Endothelial cell of umbilical vein (primary cell): Measurements from ENCODE around the gene RGP1. TPM values are rescaled to one million over a fixed set of nuclear protein-coding genes. Genes with fewer than 3 reads are reported as not detected.

ENCODE experiments used
- BruUV-seq: library from RNA; stranded (reverse); fragments of 400-500 nt; replicated peaks from 2 replicates; lab custom pipeline; 2021; lab: Mats Ljungman, UMichigan
- CTCF ChIA-PET: fragments of 300-600, 350-600 bp; sonication (Branson Sonifier 250); formaldehyde crosslinking; loops from one replicate; lab custom pipeline; 2021; ENCODE audit warnings: antibody characterized with exemption, inconsistent platforms; lab: Charles Lee
- POLR2A ChIA-PET: fragments of 300-600, 350-600 bp; sonication (Branson Sonifier 250); formaldehyde crosslinking; loops from one replicate; lab custom pipeline; 2021; ENCODE audit warnings: antibody characterized with exemption, inconsistent platforms; lab: Charles Lee
- DNase-seq: peaks from one replicate; pipeline ENCODE4 v3.0.0-alpha.2; 2011; ENCODE audit warnings: low read depth, low spot score
- FAIRE-seq: peaks from 2 replicates; lab custom pipeline; 2011; peaks lifted over from hg19 to GRCh38; lab: Jason Lieb, UNC
- H2AFZ ChIP-seq: 2 replicates; pipeline ENCODE4 v1.6.0; 2012; ENCODE audit warnings: low read depth, low read length, control low read depth, inconsistent platforms
- H3K27ac ChIP-seq: 2 replicates; pipeline ENCODE4 v1.5.1; 2011; ENCODE audit warnings: low read depth, mild to moderate bottlenecking, control low read depth, low read length, moderate library complexity; ENCODE audit not compliant: insufficient read depth
- H3K27me3 ChIP-seq, 2 experiments: 2 replicates each; pipeline versions ENCODE4 v1.6.0 to v1.6.1; 2011; ENCODE audit warnings: low read length in 2 of 2, mixed read lengths in 1 of 2; ENCODE audit not compliant: control insufficient read depth in 2 of 2, insufficient read depth in 2 of 2
- H3K36me3 ChIP-seq, 2 experiments: 2 replicates in 1 of 2; 3 replicates in 1 of 2; pipeline ENCODE4 v1.5.1; 2011; ENCODE audit warnings: low read length in 2 of 2, mild to moderate bottlenecking in 1 of 2, moderate library complexity in 1 of 2; ENCODE audit not compliant: control insufficient read depth in 2 of 2, insufficient read depth in 2 of 2; ENCODE audit errors: extremely low read depth in 1 of 2
- H3K4me1 ChIP-seq: 3 replicates; pipeline ENCODE4 v1.5.1; 2011; ENCODE audit warnings: mild to moderate bottlenecking, low read length; ENCODE audit not compliant: control insufficient read depth, insufficient read depth; ENCODE audit errors: extremely low read depth
- H3K4me2 ChIP-seq: 2 replicates; pipeline ENCODE4 v1.6.1; 2011; ENCODE audit warnings: low read length, control low read depth, mixed read lengths; ENCODE audit not compliant: insufficient read depth
- H3K4me3 ChIP-seq, 3 experiments: fragments of 200-600 bp in 1 of 3; sonication (generic), shearing (Covaris generic) in 1 of 3; replicated peaks in 1 of 3; 2 replicates each; pipeline ENCODE4 v1.5.1; 2011 to 2016; ENCODE audit warnings: control low read depth in 3 of 3, low read length in 3 of 3, mild to moderate bottlenecking in 2 of 3, inconsistent platforms in 1 of 3, low read depth in 1 of 3, moderate library complexity in 1 of 3; ENCODE audit not compliant: insufficient read depth in 1 of 3
- H3K79me2 ChIP-seq: 2 replicates; pipeline ENCODE4 v1.6.0; 2012; ENCODE audit warnings: low read length, inconsistent platforms; ENCODE audit not compliant: control insufficient read depth, insufficient read depth
- H3K9ac ChIP-seq: replicated peaks from 2 replicates; pipeline ENCODE3; 2011; ENCODE audit warnings: low read length, control low read depth; ENCODE audit not compliant: insufficient read depth; ENCODE audit errors: extremely low read depth
- H3K9me1 ChIP-seq: replicated peaks from 3 replicates; pipeline ENCODE4 v1.6.0; 2011; ENCODE audit warnings: mild to moderate bottlenecking, low read length; ENCODE audit not compliant: control insufficient read depth, insufficient read depth; ENCODE audit errors: extremely low read depth
- H3K9me3 ChIP-seq: replicated peaks from 2 replicates; pipeline ENCODE4 v1.5.1; 2012; ENCODE audit warnings: low read length, inconsistent platforms; ENCODE audit not compliant: control insufficient read depth, insufficient read depth
- H4K20me1 ChIP-seq: replicated peaks from 2 replicates; pipeline ENCODE3; 2011; ENCODE audit warnings: mild to moderate bottlenecking, low read length; ENCODE audit not compliant: control insufficient read depth, insufficient read depth; ENCODE audit errors: extremely low read depth
- CTCF ChIP-seq, 2 donors: IDR thresholded peaks; 1 replicate in 1 of 2; 2 replicates in 1 of 2; pipeline ENCODE4 v1.5.1; 2011; ENCODE audit warnings: low read length in 2 of 2, mild to moderate bottlenecking in 2 of 2, moderate library complexity in 2 of 2, control low read depth in 1 of 2, inconsistent platforms in 1 of 2, low read depth in 1 of 2; ENCODE audit not compliant: insufficient read depth in 1 of 2; ENCODE audit errors: extremely low read depth in 1 of 2
- EZH2 ChIP-seq: IDR thresholded peaks from 2 replicates; pipeline ENCODE4 v1.6.1; 2012; ENCODE audit warnings: borderline replicate concordance, low read depth, mild to moderate bottlenecking, moderate library complexity, low read length, inconsistent platforms; ENCODE audit not compliant: severe bottlenecking
- FOS ChIP-seq: IDR thresholded peaks from 2 replicates; pipeline ENCODE4 v1.6.1; 2011; ENCODE audit warnings: mild to moderate bottlenecking, low read length, moderate library complexity, borderline replicate concordance; ENCODE audit not compliant: insufficient read depth
- JUN ChIP-seq: IDR thresholded peaks from 2 replicates; pipeline ENCODE4 v1.6.1; 2011; ENCODE audit warnings: borderline replicate concordance, low read depth; ENCODE audit not compliant: insufficient read length, insufficient read depth
- MAX ChIP-seq: IDR thresholded peaks from 2 replicates; pipeline ENCODE4 v1.6.1; 2011; ENCODE audit not compliant: insufficient read depth, insufficient read length
- MYC ChIP-seq: IDR thresholded peaks from one replicate; pipeline ENCODE4 v1.6.1; 2011; ENCODE audit warnings: mild to moderate bottlenecking, low read depth, low read length
- POLR2A ChIP-seq: IDR thresholded peaks from 2 replicates; pipeline ENCODE4 v1.6.1; 2012; ENCODE audit warnings: low read depth, mild to moderate bottlenecking, control low read depth, low read length
- POLR2AphosphoS5 ChIP-seq: IDR thresholded peaks from 2 replicates; pipeline ENCODE4 v1.6.1; 2012; ENCODE audit warnings: low read depth, mild to moderate bottlenecking, control low read depth, low read length, moderate library complexity; ENCODE audit not compliant: insufficient read depth
- dilution Hi-C: fragments of 300-500 bp; cut with MboI; formaldehyde crosslinking; loops from one replicate; pipeline ENCODE4 v1.15.0; 2019; ENCODE audit warnings: low sequenced_read_pairs; ENCODE audit not compliant: extremely low pct_ligation_motif_present
- intact Hi-C: fragments of 100-400 bp; cut with micrococcal nuclease; formaldehyde crosslinking; loops from one replicate; pipeline ENCODE4 v1.10.0; 2022
- polyA plus RNA-seq, 4 experiments: library from polyadenylated mRNA; depleted of rRNA in 3 of 4; stranded (reverse) in 3 of 4; unstranded in 1 of 4; fragments of >200 nt; gene quantifications; 2 replicates each; pipeline versions ENCODE4 v1.2.1 to v1.2.3, GENCODE V29; 2011 to 2012; ENCODE audit warnings: missing spikeins in 1 of 4
- total RNA-seq: library from RNA; stranded (reverse); gene quantifications from 2 replicates; pipeline ENCODE4 v1.2.3, GENCODE V29; 2021

The RGP1 gene
- total and polyA plus RNA-seq, 2 donors (not counting 3 experiments of a cell fraction or from before 2014, with no cell fraction given): 15.0 to 29.0 TPM

GRCh38 chr9:35729700-35730485 lies 19.2 kb upstream of the RGP1 start:
- ChIA-PET POLR2A (no interaction called here), CTCF (interaction anchor here (1.0 to 4.1 kb wide), 17 partner anchors 9 to 152 kb away, joined by 3 to 52 read pairs (median 9); partner anchors contain the start of genes GBA2, HINT2, RGP1 and SPAG8)
- intact Hi-C loops (loop anchor here (1.0 to 5.0 kb wide), 2 partner anchors 73 to 152 kb away; no protein-coding TSS in a partner anchor), dilution Hi-C loops (no loop called here)
- H3K27ac ChIP-seq: peak overlapping the region; percentile 79
- H3K9ac ChIP-seq: peak overlapping the region; percentile 92
- H3K9me3 ChIP-seq: no peaks in the 10 kb centered on the region
- peak; percentile 54 for FAIRE-seq
- peaks cover 5 to 9% of the 10 kb centered on the region in 2 experiments for H3K36me3 ChIP-seq
- peaks cover 78% of the 10 kb centered on the region for H3K79me2 ChIP-seq
- no peaks in the 10 kb centered on the region for H4K20me1 ChIP-seq
- TF ChIP-seq POLR2A (peak; percentile 10), POLR2AphosphoS5 (no peak), EZH2 (no peak), FOS (no peak), MYC (no peak), CTCF (IDR thresholded peaks at IDR 0.05; ENCODE audit: extremely low read depth in 1 of 2, insufficient read depth in 1 of 2, low read depth in 1 of 2, low read length in 2 of 2) (peak; percentile 67 to 69), JUN (no peak), MAX (no peak)
- H3K27me3 ChIP-seq: no peaks in the 10 kb centered on the region
- H3K9me1 ChIP-seq: no peaks in the 10 kb centered on the region
- H3K4me1 ChIP-seq: peaks cover 63% of the 10 kb centered on the region
- no peak overlapping the region for H2AFZ ChIP-seq
- DNase-seq: peak; percentile 52
- H3K4me2 ChIP-seq: peak overlapping the region; percentile 97
- TSS peak; percentile 24 for BruUV-seq
- H3K4me3 ChIP-seq: peak overlapping the region; percentile 39 to 92 (median 79)
